Neural progenitor cell (in vitro differentiated cells): ENCODE results near the gene GLI1. TPM values are rescaled to one million over a fixed set of nuclear protein-coding genes. Genes with fewer than 3 reads are reported as not detected.

Experiments
- DNase-seq: peaks from one replicate; pipeline ENCODE4 v3.0.0-alpha.2; 2016; ENCODE audit warnings: low spot score
- H2AFZ ChIP-seq: fragments of 200-600 bp; sonication (generic); replicated peaks from 2 replicates; pipeline ENCODE4 v1.6.1; 2016; ENCODE audit warnings: antibody characterized with exemption
- H3F3A ChIP-seq: fragments of 200-600 bp; sonication (generic); 2 replicates; pipeline ENCODE4 v1.6.1; 2016; ENCODE audit warnings: antibody characterized with exemption, low read depth
- H3K27ac ChIP-seq: fragments of 200-600 bp; sonication (generic); 2 replicates; pipeline ENCODE4 v1.5.1; 2016; ENCODE audit warnings: mild to moderate bottlenecking
- H3K27me3 ChIP-seq: fragments of 200-600 bp; sonication (generic); 2 replicates; pipeline ENCODE4 v1.6.1; 2016; ENCODE audit warnings: mild to moderate bottlenecking, moderate library complexity
- H3K36me3 ChIP-seq: fragments of 200-600 bp; sonication (generic); 2 replicates; pipeline ENCODE4 v1.5.1; 2016
- H3K4me1 ChIP-seq: fragments of 200-600 bp; sonication (generic); 2 replicates; pipeline ENCODE4 v1.6.1; 2016; ENCODE audit warnings: mixed run types
- H3K4me2 ChIP-seq: fragments of 200-600 bp; sonication (generic); 2 replicates; pipeline ENCODE4 v1.6.1; 2016
- H3K4me3 ChIP-seq: fragments of 200-600 bp; sonication (generic); 2 replicates; pipeline ENCODE4 v1.5.1; 2016
- H3K79me2 ChIP-seq: fragments of 200-600 bp; sonication (generic); 2 replicates; pipeline ENCODE4 v1.6.1; 2016; ENCODE audit warnings: low read depth
- H3K9ac ChIP-seq: fragments of 200-600 bp; sonication (generic); 2 replicates; pipeline ENCODE4 v1.6.1; 2016
- H3K9me3 ChIP-seq: fragments of 200-600 bp; sonication (generic); 2 replicates; pipeline ENCODE4 v1.5.1; 2016; ENCODE audit warnings: low read depth
- H4K20me1 ChIP-seq: fragments of 200-600 bp; sonication (generic); 2 replicates; pipeline ENCODE4 v1.6.1; 2016; ENCODE audit warnings: low read depth
- H3K27ac Mint-ChIP-seq: 3 replicates; pipeline ENCODE4 v1.8.0; 2021; ENCODE audit warnings: mixed read lengths
- H3K27me3 Mint-ChIP-seq: 2 replicates; pipeline ENCODE4 v1.8.0; 2022; ENCODE audit warnings: low read depth, mild to moderate bottlenecking, inconsistent platforms, moderate library complexity, mixed read lengths; ENCODE audit not compliant: insufficient read depth
- H3K36me3 Mint-ChIP-seq: 3 replicates; pipeline ENCODE4 v1.8.0; 2021; ENCODE audit warnings: mixed read lengths
- H3K4me1 Mint-ChIP-seq: 3 replicates; pipeline ENCODE4 v1.8.0; 2021; ENCODE audit warnings: mixed read lengths
- H3K4me3 Mint-ChIP-seq: 3 replicates; pipeline ENCODE4 v1.8.0; 2021; ENCODE audit warnings: mild to moderate bottlenecking, moderate library complexity, mixed read lengths
- H3K9me3 Mint-ChIP-seq: 3 replicates; pipeline ENCODE4 v1.8.0; 2020; ENCODE audit warnings: mixed read lengths
- EZH2 ChIP-seq: fragments of 200-600 bp; sonication (generic); IDR thresholded peaks from 2 replicates; pipeline ENCODE4 v1.6.1; 2017; ENCODE audit warnings: antibody characterized with exemption, mild to moderate bottlenecking, moderate library complexity
- EZH2phosphoT487 ChIP-seq: fragments of 200-600 bp; sonication (generic); IDR thresholded peaks from 2 replicates; pipeline ENCODE4 v1.6.1; 2017; ENCODE audit warnings: antibody characterized with exemption
- total RNA-seq: library from RNA; depleted of rRNA; stranded (reverse); fragments of >200 nt; gene quantifications from 2 replicates; pipeline ENCODE4 v1.2.3, GENCODE V29; 2015; ENCODE audit warnings: low replicate concordance
- TF ChIP-seq, protein P1 (sequence below): fragments of 200-600 bp; sonication (generic); IDR thresholded peaks from 2 replicates; pipeline ENCODE4 v1.5.1; 2017; ENCODE audit warnings: antibody characterized with exemption, mild to moderate bottlenecking

The GLI1 gene
- total RNA-seq, 1 donor from 2014 or later: 0.71 TPM

DNA sequence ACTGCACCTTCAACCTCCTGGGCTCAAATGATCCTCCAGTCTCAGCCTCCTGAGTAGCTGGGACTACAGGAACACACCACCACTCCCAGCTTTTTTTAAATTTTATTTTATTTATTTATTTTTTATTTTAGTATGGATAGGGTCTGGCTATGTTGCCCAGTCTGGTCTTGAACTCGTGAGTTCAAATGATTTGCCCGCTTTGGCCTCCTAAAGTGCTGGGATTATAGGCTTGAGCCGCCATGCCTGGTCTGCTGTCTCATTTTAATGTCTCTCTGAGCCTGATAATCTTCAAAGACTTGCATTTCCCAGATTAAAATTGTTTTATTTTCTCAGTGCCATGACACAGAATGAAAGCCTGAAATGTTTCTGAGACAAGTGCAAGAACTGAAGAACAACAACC, 26.2 kb upstream of the GLI1 start:
- Mint-ChIP-seq H3K4me1 (peaks cover 26% of the 10 kb centered on the region), H3K4me3 (no peak overlapping the region), H3K9me3 (no peaks in the 10 kb centered on the region), H3K27me3 (peaks cover 6% of the 10 kb centered on the region), H3K36me3 (peaks cover 2% of the 10 kb centered on the region), H3K27ac (no peak overlapping the region)
- Histone ChIP-seq H3K9ac (no peak overlapping the region), H3K27ac (no peak overlapping the region), H3K4me3 (no peak overlapping the region), H3F3A (peaks cover 24% of the 10 kb centered on the region), H3K4me1 (peaks cover 11% of the 10 kb centered on the region), H3K4me2 (no peak overlapping the region), H3K79me2 (peaks cover 20% of the 10 kb centered on the region), H3K9me3 (no peaks in the 10 kb centered on the region), H3K36me3 (no peaks in the 10 kb centered on the region), H2AFZ (no peak overlapping the region), H3K27me3 (no peaks in the 10 kb centered on the region), H4K20me1 (peaks cover 4% of the 10 kb centered on the region)
- TF ChIP-seq, protein P1, sequence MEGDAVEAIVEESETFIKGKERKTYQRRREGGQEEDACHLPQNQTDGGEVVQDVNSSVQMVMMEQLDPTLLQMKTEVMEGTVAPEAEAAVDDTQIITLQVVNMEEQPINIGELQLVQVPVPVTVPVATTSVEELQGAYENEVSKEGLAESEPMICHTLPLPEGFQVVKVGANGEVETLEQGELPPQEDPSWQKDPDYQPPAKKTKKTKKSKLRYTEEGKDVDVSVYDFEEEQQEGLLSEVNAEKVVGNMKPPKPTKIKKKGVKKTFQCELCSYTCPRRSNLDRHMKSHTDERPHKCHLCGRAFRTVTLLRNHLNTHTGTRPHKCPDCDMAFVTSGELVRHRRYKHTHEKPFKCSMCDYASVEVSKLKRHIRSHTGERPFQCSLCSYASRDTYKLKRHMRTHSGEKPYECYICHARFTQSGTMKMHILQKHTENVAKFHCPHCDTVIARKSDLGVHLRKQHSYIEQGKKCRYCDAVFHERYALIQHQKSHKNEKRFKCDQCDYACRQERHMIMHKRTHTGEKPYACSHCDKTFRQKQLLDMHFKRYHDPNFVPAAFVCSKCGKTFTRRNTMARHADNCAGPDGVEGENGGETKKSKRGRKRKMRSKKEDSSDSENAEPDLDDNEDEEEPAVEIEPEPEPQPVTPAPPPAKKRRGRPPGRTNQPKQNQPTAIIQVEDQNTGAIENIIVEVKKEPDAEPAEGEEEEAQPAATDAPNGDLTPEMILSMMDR: no peak
- TF ChIP-seq EZH2phosphoT487 (no peak), EZH2 (no peak)
- no peak for DNase-seq

DNA sequence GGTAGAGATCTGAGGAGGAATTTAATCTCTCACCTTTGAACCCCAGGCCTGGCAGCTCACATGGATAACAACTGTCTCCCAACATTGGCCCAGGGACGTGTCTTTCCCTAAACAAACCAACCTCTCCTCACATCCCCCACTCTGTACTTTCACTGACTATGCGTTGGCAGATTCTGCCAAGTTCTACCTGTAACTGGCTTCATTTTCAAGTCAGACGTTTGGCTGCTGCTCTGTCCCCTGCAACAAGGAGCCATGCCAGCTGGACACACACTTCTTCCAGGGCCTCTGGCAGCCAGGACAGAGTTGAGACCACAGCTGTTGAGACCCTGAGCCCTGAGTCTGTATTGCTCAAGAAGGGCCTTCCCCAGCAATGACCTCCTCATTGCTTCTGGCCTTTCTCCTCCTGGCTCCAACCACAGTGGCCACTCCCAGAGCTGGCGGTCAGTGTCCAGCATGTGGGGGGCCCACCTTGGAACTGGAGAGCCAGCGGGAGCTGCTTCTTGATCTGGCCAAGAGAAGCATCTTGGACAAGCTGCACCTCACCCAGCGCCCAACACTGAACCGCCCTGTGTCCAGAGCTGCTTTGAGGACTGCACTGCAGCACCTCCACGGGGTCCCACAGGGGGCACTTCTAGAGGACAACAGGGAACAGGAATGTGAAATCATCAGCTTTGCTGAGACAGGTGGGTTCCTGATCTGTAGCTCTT, 24.9 kb upstream of the GLI1 start, which contains the start of gene INHBC:
TSS of gene INHBC (plus strand) at position 268 of the 707 bp plus-strand sequence. CDS start at position 371, 103 bp downstream.
- Mint-ChIP-seq H3K27ac (peak within 1 kb of the TSS; percentile 1), H3K4me3 (no peak within 1 kb of the TSS), H3K36me3 (no peaks in the 10 kb centered on the region), H3K4me1 (peaks cover 20% of the 10 kb centered on the region), H3K27me3 (peaks cover 4% of the 10 kb centered on the region), H3K9me3 (no peaks in the 10 kb centered on the region)
- Histone ChIP-seq H4K20me1 (no peaks in the 10 kb centered on the region), H3K4me3 (no peak within 1 kb of the TSS), H3F3A (peaks cover 20% of the 10 kb centered on the region), H3K9ac (no peak within 1 kb of the TSS), H3K9me3 (no peaks in the 10 kb centered on the region), H3K36me3 (no peaks in the 10 kb centered on the region), H3K27me3 (no peaks in the 10 kb centered on the region), H3K4me2 (no peak within 1 kb of the TSS), H3K4me1 (peaks cover 6% of the 10 kb centered on the region), H3K27ac (no peak within 1 kb of the TSS), H2AFZ (no peak within 1 kb of the TSS), H3K79me2 (peaks cover 7% of the 10 kb centered on the region)
- DNase-seq: no peak
- no peak for TF ChIP-seq EZH2
- TF ChIP-seq EZH2phosphoT487: no peak
- TF ChIP-seq, protein P1: no peak

GRCh38 chr12:57435293-57435692, 24.3 kb upstream of the GLI1 start:
- peaks cover 1% of the 10 kb centered on the region for H3K79me2 ChIP-seq
- H3K9ac ChIP-seq: no peak overlapping the region
- H3F3A ChIP-seq: peaks cover 14% of the 10 kb centered on the region
- DNase-seq: no peak
- H3K9me3 ChIP-seq: no peaks in the 10 kb centered on the region
- Mint-ChIP-seq H3K9me3 (no peaks in the 10 kb centered on the region), H3K27ac (peak overlapping the region; percentile 1), H3K4me1 (peaks cover 15% of the 10 kb centered on the region), H3K4me3 (no peak overlapping the region), H3K27me3 (peaks cover 4% of the 10 kb centered on the region), H3K36me3 (no peaks in the 10 kb centered on the region)
- H3K36me3 ChIP-seq: no peaks in the 10 kb centered on the region
- TF ChIP-seq EZH2 (no peak), EZH2phosphoT487 (no peak)
- TF ChIP-seq, protein P1: no peak
- no peak overlapping the region for H3K4me2 ChIP-seq
- no peak overlapping the region for H2AFZ ChIP-seq
- H4K20me1 ChIP-seq: no peaks in the 10 kb centered on the region
- H3K27ac ChIP-seq: no peak overlapping the region
- H3K4me3 ChIP-seq: no peak overlapping the region
- no peaks in the 10 kb centered on the region for H3K27me3 ChIP-seq
- H3K4me1 ChIP-seq: peaks cover 5% of the 10 kb centered on the region
